ENCODE data around the gene EPHX1.

Gene EPHX1

DNA sequence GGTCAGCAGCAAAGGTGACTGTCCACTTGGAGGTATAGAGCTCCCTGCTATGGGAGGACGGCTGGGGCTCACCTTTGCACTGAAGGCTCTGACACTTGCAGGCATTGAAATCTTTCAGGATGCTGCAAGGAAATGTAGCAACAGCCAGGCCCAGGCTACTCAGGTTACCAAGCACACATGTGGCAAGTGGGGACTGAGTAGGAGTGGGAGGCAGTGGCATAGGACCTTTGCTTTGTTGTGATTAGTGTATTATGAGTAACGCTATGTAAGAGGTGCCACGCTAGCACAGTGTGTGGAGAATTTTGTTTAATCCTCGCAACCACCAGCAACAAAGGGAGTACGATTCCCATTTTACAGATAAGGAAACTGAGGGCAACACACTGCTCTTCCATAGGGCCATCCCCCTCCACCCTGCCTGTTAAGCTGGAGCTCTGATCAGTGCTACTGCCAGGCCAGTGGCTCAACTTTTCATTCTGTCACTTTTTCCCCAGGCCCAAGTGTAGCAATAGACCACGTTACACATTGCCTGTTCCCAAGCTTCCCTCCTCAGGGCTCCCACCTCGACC lies 51.0 kb downstream of the EPHX1 start:
- DNase-seq (ENCODE audit: low read depth in 2 of 2) = no peak

DNA sequence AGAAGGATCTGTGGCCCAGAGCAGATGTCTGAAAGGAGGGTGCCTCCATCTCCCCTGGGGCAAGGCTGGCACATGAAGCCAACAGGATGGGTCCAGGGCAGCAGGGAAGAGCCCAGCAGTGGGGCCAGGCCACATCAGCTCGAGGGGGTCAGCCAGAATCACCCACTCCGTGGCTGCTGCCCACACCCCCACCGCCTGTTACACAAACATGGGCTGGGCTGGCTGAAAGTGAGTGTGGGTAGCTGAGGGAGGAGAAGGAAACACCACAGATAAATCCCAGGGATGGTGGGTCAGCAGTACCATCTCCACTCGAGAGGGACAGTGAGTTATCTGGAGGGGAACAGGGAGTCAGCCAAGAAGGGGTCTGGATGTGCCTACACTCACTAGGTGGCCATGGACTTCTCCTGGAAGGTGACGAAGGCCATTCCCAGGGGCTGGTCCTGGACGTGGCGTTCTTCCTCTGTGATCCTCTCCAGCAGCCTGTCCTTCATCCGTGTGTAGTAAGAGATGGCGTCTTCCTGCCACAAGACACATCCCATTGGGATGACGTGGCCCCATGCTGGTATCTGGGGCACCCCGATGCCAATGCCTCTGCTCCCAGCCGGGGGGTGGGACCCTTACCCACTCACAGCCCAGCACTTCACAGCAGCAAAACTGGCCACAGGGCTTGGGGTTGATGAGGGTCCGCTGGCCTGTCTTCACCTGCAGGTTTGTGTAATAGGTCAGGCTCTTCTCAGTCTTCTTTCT lies 52.1 kb downstream of the EPHX1 start:
- DNase-seq (ENCODE audit: low read depth in 2 of 2) = no peak

DNA sequence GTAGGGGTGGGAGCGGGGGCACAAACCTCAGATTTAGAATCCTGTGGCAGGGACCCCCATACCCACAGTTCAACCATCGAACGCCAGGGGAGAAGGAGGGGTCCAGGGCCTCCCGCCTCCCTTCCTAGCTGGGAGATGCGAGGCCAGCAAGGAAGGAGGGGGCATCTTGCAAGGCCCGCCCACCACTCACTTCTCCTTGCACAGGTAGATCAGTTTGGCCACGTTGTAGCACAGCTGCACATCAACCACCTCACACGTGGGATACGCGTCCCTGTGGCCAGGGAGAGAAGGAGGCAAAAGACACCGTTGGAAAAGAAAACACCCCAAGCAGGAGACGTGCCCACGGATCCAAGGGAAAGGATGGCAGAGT lies 52.6 kb downstream of the EPHX1 start:
- DNase-seq (ENCODE audit: low read depth in 2 of 2) = no peak

DNA sequence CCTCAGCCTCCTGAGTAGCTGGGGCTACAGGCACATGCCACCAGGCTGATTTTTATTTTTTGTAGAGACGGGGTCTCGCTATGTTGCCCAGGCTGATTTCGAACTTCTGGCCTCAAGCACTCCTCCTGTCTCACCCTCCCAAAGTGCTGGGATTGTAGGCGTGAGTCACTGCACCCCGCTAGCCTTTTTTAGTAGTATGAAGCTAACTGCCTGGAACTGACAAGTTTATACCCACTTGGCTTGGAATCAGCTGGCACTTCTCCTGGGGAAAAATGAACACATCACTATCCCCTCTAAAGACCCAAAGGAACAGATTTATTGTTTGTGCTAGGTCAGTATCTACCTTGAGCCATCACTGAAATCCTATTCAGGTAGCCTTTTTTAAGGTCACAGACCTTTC lies 53.2 kb downstream of the EPHX1 start:
- no peak for DNase-seq (ENCODE audit: low read depth in 2 of 2)

DNA sequence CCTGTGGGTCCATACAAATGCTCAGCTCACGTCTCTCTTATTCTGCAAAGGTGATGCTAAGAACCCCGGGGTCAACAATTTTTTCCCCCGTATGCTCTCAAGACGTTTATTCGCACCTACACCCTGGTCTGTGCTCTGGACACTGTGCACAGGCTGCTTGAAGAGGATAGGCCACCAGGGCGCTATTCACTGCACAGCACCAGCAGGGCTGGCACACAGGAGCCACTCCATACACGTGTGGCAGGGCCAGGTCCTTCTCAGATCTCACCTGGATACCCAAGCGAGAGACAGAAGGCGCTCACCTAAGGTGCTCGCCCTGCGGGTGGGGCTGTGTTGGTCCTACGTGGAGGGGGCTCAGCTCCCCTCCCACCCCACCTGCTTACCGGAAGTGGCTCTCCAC lies 55.6 kb downstream of the EPHX1 start:
- no peak for DNase-seq (ENCODE audit: low read depth in 2 of 2)

- DNase-seq (ENCODE audit: low read depth in 2 of 2) = peak; percentile 48 to 52
These were observed 56.3 kb downstream of the EPHX1 start for GRCh38 chr1:225866061-225866837.

DNA sequence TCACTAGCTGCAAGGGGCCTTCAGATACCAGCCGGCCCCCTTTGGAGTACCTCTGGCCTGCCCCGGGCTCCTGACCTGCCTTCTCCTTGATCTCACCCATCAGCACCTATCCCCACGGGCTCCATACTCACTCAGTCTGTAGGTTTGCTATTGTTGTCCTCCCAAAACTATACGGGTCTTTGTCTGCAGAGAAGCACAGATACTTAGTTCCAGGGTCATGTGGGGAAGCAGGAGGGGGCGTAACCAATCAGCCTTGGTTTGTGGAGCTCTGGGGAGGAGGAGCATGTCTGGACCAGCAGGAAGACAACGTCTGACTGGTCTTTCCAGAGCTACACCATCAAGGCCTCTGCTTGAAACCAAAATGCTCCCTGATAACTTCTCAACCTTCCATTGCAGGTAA lies 57.1 kb downstream of the EPHX1 start:
- DNase-seq (ENCODE audit: low read depth in 2 of 2) = no peak

DNA sequence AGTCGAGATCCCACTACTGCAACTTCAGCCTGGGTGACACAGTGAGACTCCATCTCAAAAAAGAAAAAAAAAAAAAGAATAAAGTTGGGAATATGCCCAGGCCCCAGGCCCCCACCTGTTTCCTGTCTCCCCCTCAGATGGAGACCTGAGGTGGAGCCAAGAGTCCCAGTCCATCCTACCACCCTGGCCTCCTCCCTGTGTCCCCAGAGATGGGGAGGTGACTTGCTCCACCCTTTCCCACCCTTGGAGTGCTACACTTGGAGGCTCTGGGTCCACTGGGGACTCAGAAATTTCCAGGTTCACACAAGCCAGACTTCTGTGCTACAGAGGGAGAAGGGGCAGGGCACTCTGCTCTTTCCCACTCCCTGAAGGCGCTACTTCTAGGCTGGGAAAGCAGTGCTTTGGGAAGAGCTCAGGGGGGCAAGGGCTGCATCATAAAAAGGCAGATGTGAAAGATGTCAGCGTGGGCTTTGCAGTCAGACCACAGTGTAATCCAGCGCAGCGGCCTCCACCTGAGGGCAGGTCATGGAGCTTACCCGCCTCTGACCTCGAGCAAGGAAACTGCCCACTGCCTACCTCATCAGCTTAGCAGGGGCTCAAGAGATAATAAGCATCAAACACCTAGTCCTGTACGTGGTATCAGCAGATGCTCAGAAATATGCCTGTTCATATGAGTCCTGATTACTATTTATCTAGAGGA lies 58.9 kb downstream of the EPHX1 start:
- no peak for DNase-seq (ENCODE audit: low read depth in 2 of 2)

- DNase-seq (ENCODE audit: low read depth in 2 of 2) = no peak
These were observed 61.0 kb downstream of the EPHX1 start for GRCh38 chr1:225870911-225871310.

DNA sequence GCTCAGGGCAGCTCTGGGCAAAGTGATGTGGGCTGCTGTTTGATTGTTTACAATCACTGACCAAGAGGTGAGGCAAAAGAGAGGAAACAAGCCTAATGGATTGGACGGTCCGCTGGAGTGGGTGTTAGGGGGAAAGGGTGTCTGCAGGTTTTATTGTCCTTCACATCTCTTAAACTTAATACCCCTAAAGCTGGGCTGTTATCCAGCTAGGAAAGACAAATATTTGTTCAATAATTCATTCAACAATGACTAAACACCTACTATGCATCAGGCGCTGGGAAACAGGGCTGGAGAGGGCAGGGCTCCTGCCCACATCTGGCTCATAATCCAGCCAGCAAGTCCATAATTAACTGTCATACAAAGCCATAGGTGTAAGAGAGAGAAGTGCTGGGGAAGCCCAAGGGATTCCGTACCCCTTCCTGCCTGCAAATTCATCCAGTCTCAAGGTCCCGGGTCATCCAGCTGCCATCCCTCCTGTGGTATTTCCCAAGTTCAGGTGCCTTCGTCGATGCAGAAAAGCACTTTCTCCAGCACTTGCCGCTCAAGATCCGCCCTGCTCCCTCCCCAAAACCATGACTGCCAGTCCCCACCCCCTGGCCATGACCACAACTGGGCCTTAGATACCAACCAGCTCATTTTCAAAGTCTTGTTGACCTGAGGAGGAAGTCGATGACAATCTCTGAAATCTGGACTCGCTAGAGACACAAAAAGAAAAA lies 61.6 kb downstream of the EPHX1 start:
- DNase-seq (ENCODE audit: low read depth in 2 of 2) = no peak

DNA sequence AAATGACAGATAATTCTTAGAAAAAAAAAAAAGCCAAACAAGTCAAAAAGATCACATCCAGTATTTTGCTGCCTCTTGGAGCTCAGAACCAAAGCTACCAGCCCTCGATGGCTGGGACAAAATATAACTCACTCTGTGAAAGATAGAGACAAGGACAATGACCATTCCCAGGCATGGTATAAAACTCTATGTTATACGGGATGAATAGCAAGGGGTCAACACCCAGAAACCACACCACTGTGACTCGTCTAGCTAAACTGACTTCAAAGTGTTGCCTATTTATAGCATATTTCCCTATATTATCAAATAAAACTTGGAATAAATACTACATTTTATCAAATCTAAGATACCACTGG lies 62.1 kb downstream of the EPHX1 start:
- no peak for DNase-seq (ENCODE audit: low read depth in 2 of 2)

GRCh38 chr1:225873281-225873850 lies 63.4 kb downstream of the EPHX1 start:
- no peak for DNase-seq (ENCODE audit: low read depth in 2 of 2)

DNA sequence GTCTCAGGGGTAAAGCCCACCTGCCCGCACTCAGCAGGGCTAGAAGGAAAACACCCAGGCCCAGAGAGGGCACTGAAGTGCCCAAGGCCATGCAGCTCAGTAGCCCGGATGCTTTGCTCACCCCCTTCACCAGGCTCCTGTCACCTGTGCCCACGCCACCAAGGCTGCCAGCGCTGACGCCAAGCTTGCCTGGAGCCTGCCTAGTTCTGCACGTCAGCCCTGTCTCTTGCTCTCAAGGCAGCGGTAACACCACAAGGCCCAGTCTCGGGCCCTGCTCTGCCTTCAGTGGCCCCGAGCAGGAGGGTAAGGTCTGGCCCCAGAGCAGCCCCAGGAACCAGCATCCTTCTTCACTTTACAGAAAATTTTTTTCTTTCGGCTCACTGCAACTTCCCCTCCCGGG lies 64.5 kb downstream of the EPHX1 start:
- no peak for DNase-seq (ENCODE audit: low read depth in 2 of 2)

DNA sequence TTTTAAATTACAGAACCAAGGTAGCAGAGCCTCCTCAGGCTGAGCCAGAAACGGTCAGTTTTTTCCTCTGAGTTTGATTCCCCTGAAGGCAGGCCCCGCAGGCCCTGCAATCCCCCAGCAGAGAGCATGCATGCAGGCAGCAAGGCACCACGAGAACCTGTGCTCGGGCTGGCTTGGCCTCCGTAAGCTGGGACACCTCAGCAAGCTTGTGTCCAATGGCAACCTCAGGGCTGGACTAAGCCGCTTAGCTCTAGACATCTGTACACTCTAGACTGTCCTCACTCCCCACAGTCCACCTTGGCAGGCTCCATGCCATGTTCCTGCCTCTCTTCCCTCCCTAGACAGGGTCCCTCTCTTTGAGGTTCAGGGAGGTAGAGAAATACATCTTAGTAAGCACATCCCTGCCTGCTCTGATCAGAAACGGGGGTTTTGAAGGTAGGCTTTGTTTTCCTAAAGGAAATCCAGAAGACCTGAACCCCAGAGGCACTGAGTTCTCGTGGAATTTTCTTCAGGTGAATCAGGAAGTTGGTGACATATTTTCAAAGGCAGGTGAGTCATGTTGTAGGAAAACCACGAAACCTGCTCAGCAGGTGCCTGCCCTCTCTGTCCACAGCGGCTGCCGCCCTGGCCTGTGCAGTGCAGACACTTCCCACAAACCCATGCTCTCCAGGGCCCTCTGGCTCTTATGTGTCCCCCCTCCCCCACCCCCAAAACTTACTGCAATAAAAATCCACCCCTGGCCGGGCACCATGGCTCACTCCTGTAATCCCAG lies 65.3 kb downstream of the EPHX1 start:
- no peak for DNase-seq (ENCODE audit: low read depth in 2 of 2)

GRCh38 chr1:225876900-225877510 lies 67.1 kb downstream of the EPHX1 start:
- DNase-seq (ENCODE audit: low read depth in 2 of 2) = no peak

DNA sequence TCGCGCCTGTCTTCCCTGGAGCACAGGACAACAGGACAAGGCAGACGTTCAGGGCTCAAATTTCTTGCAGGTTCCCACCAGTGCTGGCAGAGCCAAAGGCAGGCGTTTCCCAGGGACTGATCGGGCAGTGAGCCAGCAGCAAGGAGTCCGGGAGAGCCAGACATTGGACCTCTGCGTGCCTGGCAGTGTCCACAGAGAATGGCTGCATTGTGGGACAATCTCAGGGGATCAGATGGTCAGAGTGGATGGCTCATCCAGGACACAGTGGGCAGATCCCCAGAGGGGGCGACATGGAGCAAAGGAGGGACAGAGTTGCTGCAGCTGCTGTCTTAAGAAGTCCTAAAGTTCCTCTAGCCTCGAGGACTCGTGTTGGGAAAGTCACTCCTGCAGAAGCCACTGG lies 67.7 kb downstream of the EPHX1 start:
- DNase-seq (ENCODE audit: low read depth in 2 of 2) = no peak

DNA sequence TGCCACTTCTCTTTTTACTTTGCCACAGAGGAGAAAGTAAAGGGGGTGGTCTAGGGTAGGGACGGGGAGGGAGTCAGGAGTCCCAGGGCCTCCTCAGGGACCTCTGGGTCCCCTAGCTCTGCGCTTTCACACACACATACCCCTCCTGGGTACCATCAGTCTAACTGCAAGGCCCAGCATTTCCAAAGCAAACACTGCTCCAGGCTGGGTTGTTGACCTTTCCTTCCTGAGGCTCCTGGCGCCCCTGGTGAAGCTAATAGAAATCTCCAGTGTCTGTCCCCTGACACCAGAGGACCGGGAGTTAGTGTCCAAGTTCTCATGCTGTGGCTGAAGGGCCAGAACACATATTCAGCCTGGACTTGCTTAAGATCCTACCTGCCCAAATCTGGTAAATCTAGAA lies 68.4 kb downstream of the EPHX1 start:
- no peak for DNase-seq (ENCODE audit: low read depth in 2 of 2)

DNA sequence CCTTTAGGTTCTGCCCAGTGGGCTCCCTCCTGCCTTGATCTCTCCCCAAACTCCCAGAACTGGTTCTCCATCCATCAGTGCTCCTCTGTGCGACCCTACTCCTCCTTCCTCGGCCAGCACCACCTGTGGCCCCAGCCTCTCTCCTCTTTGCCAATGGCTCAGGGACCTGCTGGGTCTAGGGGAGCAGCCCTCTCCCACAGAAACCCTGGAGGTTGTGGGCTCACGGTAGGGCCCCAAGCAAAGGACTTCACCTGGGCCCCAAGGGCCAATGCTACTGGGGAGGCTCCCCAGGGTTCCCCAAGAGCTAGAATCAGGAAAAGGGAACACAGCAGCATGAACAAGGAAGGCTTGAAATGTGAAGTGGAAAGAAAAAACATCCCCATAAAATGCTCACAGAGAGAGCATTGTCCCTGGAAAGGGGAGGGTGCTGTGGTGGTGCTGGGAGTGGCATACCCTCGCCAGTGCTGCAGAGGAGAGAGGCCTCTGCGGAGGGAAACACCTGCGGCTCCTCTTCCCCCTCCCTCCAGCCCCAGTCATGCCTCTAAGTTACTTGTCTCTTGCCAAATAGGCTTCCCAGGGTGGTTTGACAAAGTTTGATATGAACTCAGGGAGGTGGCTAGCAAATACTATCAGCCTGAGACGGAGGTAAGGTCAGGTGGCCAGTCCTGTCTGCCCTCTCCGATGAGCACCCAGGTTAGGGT lies 69.7 kb downstream of the EPHX1 start:
- DNase-seq (ENCODE audit: low read depth in 2 of 2) = no peak

DNA sequence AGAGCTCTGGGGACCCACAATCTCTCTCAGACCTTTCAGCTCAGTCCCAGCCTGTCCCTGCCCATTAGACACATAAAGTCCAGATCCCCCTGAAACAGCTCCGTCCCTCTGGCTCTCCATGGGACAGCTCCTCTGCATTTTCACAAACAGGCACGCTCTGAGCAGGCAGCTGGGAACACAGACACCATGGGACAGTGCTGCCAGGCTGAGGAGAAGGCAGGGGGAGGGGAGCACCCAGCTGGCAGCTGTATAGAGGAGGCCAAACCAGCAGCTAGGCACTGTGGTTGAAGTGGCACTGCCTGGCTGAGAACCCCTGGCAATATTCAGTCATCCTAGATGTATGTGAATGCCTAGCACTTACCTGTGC lies 70.3 kb downstream of the EPHX1 start:
- DNase-seq (ENCODE audit: low read depth in 2 of 2) = no peak

DNA sequence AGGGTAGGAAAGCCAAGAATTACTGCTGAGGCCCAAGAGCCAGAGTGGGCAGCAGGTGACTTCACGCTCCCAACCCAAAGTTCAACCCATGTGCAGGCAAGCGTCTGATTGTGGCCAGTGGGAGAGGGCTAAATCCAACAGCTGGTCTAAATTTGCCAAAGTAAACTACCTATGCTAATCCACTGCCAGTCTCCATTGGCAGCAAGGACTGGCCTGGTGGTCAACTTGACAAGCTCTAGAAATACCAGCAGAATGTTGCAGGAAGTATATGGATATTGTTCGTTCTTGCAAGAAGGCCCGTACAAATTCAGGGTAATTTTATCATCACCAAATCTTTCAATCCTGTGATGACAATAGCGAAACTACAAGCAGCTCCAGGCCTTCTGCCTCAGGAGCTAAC lies 70.7 kb downstream of the EPHX1 start:
- no peak for DNase-seq (ENCODE audit: low read depth in 2 of 2)

All from stimulated activated CD8-positive, alpha-beta memory T cell treated with anti-CD3 and anti-CD28 coated beads, Interleukin-2, amount 100 ng/mL, for 48 hours (primary cell).